Left cardiac atrium (tissue), 4 donors: Measurements from ENCODE around the gene C1QTNF12. TPM values are rescaled to one million over a fixed set of nuclear protein-coding genes. Genes with fewer than 3 reads are reported as not detected.

Source experiments
- ATAC-seq, 2 donors: fragments of 200-7000 bp; cut with Tn5 transposase; one replicate each; pipeline ENCODE4 v1.9.1; 2020; ENCODE audit warnings: mild to moderate bottlenecking in 2 of 2, moderate library complexity in 2 of 2
- DNase-seq: peaks from one replicate; pipeline ENCODE4 v3.0.0-alpha.2; 2020
- intact Hi-C, 2 donors: fragments of 100-400 bp; cut with DNase I; formaldehyde crosslinking; loops; one replicate each; pipeline versions ENCODE4 v1.14.1 to v1.15.1; 2022 to 2023
- total RNA-seq, 2 donors: library from RNA; stranded (reverse); fragmentation: NEBNext Ultra II Directional; extraction: Animal tissue kit (Norgen Biotek cat#: 25700); gene quantifications; one replicate each; pipeline ENCODE4 v1.2.1, GENCODE V29; 2021
- donor health status: DM: no; HTN: yes; CAD: no.
- donor health status: DM: no; HTN: yes; CAD: no; lungs with severe emphysema.
- donor health status: DM: yes; HTN: yes; CAD: no.
- donor health status: Dilated cardiomyopathy.

C1QTNF12 gene
- total RNA-seq, 2 donors from 2014 or later: 1.5 TPM; not detected in 1

- intact Hi-C loops: no loop called here
- ATAC-seq: no peak
- DNase-seq: no peak
Measured at GRCh38 chr1:1284221-1285101, 37.9 kb upstream of the C1QTNF12 start.

- intact Hi-C loops: no loop called here
- ATAC-seq (no peak), DNase-seq (no peak)
Measured at GRCh38 chr1:1283821-1284220, 37.3 kb upstream of the C1QTNF12 start.

GRCh38 chr1:1282998-1283397 is 36.5 kb upstream of the C1QTNF12 start:
- ATAC-seq (no peak), DNase-seq (no peak)
- intact Hi-C loops: no loop called here

GRCh38 chr1:1281533-1282321 is 35.2 kb upstream of the C1QTNF12 start:
- intact Hi-C loops: no loop called here
- DNase-seq (peak; percentile 68), ATAC-seq (peak; percentile 70 to 78)

GRCh38 chr1:1280782-1281481 is 34.4 kb upstream of the C1QTNF12 start:
- peak in 1 of 2 donors; percentile 4 for ATAC-seq
- intact Hi-C loops: no loop called here
- no peak for DNase-seq

GRCh38 chr1:1279028-1279427 is 32.5 kb upstream of the C1QTNF12 start:
- intact Hi-C loops: no loop called here
- DNase-seq: no peak
- no peak for ATAC-seq

- DNase-seq: no peak
- no peak for ATAC-seq
- intact Hi-C loops: no loop called here
Measured at GRCh38 chr1:1278620-1279019, 32.1 kb upstream of the C1QTNF12 start.

- no peak for ATAC-seq
- no peak for DNase-seq
- intact Hi-C loops: no loop called here
Measured at GRCh38 chr1:1275836-1276235, 29.3 kb upstream of the C1QTNF12 start.

- DNase-seq (no peak), ATAC-seq (no peak)
- intact Hi-C loops: no loop called here
Measured at GRCh38 chr1:1274931-1275431, 28.5 kb upstream of the C1QTNF12 start.

GRCh38 chr1:1274299-1274930 is 27.9 kb upstream of the C1QTNF12 start:
- DNase-seq: no peak
- intact Hi-C loops: no loop called here
- peak; percentile 1 to 3 for ATAC-seq

GRCh38 chr1:1273512-1274298 is 27.2 kb upstream of the C1QTNF12 start, which contains the start of gene UBE2J2:
UBE2J2 (minus strand) TSS chr1:1273854; CDS start chr1:1267992, 5,862 bp downstream.
- ATAC-seq (peak; percentile 97), DNase-seq (peak; percentile 96)
- intact Hi-C loops: no loop called here

- peak in 1 of 2 donors; percentile 0 for ATAC-seq
- intact Hi-C loops: no loop called here
- no peak for DNase-seq
Measured at GRCh38 chr1:1273209-1273511, 26.6 kb upstream of the C1QTNF12 start.

GRCh38 chr1:1272341-1273208 is 26.1 kb upstream of the C1QTNF12 start:
- no peak for DNase-seq
- no peak for ATAC-seq
- intact Hi-C loops: no loop called here

- intact Hi-C loops: no loop called here
- DNase-seq: no peak
- ATAC-seq: no peak
Measured at GRCh38 chr1:1270813-1271212, 24.3 kb upstream of the C1QTNF12 start.

- ATAC-seq (no peak), DNase-seq (no peak)
- intact Hi-C loops: no loop called here
Measured at GRCh38 chr1:1268284-1268682, 21.8 kb upstream of the C1QTNF12 start.

- intact Hi-C loops: no loop called here
- ATAC-seq (no peak), DNase-seq (no peak)
Measured at GRCh38 chr1:1267488-1268283, 21.2 kb upstream of the C1QTNF12 start.

GRCh38 chr1:1264868-1265272 is 18.3 kb upstream of the C1QTNF12 start:
- intact Hi-C loops: no loop called here
- DNase-seq (no peak), ATAC-seq (no peak)
